GM21576 (cell line): ENCODE data around the gene EVPLL.
"Not testable (repeated sequence)": the region's sequence is repeated elsewhere in the genome, so short reads cannot be mapped to it uniquely, and the experiment has no call there.

ENCODE experiments used
- ATAC-seq: cut with Tn5 transposase; IDR thresholded peaks from one replicate; pipeline ENCODE4 v1.9.1; 2021; ENCODE audit warnings: mild to moderate bottlenecking, moderate library complexity; ENCODE audit not compliant: unreplicated experiment

Gene EVPLL

DNA sequence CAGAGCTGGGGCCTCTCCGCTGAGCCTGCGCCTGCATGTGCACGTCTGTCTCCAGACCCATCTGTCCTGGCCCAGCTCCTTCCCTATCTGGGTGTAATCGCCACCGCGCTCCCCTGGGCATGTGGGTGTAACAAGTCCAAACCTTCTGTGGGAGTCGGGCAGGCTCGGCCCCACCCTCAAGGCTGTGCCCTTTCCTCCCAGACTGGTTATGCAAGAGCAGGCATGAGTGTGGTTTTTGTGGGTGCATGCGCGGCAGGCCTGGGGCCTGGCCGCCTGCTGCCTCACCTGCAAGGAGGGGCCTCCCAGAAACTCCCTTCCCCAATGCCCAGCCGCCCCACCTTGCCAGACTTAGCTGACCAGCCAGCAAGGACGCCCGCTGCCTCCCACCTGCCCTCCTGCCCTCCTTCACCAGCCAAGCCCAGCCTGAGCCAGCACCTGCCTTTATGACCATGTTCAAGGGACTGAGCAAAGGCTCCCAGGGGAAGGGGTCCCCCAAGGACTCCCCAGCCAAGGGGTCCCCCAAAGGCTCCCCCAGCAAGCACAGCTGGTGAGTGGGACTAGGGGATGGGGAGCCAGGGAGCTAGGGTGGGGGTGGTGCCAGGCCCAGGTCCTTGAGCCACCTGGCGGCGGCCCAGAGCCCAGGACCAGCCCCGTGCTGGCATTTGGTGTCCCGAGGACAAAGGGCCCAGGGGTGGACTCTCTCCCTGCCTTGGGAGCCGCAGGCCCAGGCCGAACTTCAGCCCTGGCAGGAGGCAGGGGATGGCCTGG is at the start of gene EVPLL:
EVPLL (plus strand) TSS at position 342 of the 768 bp plus-strand sequence. CDS start 3,160 bp downstream, outside the sequence.
- no peak for ATAC-seq

DNA sequence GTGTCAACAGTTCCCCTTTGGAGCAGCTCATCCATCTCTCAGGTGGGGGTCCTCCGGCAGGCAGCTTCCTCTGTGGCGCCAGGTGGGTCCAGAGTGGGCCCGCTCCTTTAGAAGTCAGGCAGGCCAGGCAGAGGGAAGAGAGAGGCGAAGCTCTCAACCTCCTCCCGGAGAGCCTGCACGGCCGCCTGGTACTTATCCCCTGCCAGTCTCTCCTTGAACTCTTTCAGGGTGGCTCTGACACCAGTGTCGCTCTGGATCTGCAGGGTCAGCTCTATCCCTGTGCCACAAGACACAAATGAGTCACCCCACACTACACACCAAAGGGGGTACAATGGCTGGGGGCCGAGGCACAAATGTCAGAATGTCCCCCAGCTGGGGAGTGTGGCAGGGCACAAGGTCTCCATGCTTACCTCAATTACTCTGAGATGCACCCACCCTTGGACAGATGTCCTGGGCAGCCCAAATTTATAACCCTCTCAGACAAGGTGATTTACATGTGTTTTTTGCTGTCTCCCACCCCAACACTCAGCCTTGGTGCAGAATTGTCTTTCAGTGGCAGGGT is 48.9 kb upstream of the EVPLL start:
- ATAC-seq: no peak

GRCh38 chr17:18331879-18332278 is 45.7 kb upstream of the EVPLL start:
- no peak for ATAC-seq

DNA sequence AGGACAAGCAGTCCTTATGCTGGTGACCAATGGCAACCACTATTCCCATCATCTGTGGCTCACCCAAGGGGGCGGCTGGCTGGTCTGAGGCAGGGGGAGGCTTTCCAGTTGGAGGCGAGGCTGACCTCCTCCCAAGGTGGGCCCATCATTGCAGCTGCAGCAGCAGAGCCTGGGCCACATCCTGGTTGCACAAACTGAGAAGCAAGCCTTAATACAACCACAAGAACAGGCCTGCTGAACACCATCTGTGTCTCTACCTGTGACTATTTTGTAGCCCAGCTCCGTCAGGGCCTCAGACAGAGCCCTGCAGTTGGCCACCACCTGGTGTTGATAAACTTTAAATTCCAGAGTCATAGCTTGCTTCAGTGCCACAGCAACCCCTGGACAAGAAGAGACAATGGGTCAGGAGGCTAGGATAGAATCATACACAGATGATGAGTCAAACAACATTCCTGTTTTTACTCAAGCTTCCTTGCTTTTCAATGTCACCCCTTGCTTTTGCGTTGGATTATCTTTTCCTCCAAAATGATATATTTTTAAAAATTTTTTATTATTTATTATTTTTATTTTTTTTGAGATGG is 44.6 kb upstream of the EVPLL start:
- ATAC-seq: no peak

DNA sequence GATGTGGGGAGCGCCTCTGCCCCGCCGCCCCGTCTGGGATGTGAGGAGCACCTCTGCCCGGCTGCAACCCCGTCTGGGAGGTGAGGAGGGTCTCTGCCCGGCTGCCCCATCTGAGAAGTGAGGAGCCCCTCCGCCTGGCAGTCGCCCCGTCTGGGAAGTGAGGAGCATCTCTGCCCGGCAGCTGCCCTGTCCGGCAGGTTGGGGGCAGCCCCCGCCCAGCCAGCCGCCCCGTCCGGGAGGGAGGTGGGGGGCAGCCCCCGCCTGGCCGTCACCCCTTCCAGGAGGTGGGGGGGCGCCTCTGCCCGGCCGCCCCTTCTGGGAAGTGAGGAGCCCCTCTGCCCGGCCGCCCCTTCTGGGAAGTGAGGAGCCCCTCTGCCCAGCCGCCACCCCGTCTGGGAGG is 39.4 kb upstream of the EVPLL start:
- ATAC-seq: not testable (repeated sequence)

DNA sequence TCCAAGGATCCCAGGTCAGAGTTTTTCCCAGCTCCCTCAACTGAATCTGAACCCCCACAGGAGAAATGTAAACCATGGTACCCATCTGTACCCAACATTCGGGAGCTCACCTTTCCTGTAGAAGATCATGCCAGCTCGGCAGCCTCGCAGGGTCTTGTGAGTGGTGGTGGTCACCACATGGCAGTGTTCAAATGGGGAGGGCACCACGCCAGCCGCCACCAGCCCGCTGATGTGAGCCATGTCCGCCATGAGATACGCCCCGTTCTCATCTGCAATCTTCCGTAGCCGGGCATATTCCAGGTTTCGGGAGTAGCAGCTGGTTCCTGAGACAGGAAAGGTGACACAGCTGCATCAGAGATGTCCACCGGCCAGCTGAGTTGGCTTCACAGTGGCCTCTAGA is 37.6 kb upstream of the EVPLL start:
- ATAC-seq: no peak

DNA sequence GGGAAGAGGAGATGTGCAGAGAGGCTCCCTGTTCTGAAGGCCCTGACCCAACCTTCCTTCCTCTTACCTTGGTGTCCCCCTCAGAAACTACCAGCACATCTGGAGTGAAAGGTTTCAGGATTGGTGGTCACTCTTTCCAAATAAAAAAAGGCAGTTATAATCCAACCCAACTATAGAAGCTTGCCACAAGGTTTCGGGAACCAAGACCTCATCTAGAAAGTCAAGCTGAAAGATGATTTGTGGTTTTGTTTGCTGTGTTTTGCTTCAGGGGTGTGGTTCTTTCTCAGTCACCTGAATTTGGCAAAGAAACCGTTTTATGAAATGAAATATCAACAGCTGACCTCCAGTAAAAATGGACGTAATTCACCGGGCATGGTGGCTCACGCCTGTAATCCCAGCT is 33.6 kb upstream of the EVPLL start:
- ATAC-seq: no peak

DNA sequence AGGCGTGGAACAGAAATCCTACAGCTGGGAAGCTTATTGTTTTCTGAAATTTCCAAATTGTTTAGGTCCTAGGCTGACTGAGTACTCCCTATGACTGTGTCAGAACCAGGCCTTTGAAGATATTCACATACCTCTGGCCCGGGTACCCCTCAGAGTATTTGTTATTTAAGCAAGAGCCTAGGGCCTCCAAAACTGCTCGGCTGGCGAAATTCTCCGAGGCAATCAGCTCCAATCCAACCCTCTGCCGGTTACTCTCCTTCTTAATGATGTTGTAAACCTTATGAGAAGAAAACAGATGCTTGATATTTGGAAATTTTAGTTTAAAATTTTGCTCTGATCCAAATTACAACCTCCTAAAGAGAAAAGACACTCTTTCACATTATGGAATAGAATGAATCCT is 24.0 kb upstream of the EVPLL start:
- no peak for ATAC-seq

DNA sequence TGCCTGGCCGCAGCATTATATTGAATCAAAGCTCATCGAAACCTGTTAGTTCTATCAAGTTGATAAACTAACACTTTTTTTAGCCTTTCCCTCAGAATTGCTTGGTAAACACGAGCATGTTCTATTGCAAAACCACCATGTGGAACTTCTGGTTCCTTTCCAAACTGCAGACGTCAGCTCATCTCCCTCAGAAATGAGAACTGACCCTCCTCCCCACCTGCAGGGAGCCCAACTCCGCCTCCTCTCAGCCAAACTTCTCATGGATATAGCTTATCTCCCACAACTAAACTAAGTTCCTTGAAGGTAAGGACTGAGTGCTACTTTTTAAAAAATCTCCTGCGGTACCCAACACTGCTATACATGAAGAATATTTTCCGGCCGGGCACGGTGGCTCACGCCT is 21.0 kb upstream of the EVPLL start:
- ATAC-seq: no peak

GRCh38 chr17:18360518-18360917 is 17.1 kb upstream of the EVPLL start:
- no peak for ATAC-seq

- ATAC-seq: no peak
These were observed 15.5 kb upstream of the EVPLL start for GRCh38 chr17:18361837-18362697.

- ATAC-seq: no peak
These were observed 14.9 kb upstream of the EVPLL start for GRCh38 chr17:18362698-18363100.

DNA sequence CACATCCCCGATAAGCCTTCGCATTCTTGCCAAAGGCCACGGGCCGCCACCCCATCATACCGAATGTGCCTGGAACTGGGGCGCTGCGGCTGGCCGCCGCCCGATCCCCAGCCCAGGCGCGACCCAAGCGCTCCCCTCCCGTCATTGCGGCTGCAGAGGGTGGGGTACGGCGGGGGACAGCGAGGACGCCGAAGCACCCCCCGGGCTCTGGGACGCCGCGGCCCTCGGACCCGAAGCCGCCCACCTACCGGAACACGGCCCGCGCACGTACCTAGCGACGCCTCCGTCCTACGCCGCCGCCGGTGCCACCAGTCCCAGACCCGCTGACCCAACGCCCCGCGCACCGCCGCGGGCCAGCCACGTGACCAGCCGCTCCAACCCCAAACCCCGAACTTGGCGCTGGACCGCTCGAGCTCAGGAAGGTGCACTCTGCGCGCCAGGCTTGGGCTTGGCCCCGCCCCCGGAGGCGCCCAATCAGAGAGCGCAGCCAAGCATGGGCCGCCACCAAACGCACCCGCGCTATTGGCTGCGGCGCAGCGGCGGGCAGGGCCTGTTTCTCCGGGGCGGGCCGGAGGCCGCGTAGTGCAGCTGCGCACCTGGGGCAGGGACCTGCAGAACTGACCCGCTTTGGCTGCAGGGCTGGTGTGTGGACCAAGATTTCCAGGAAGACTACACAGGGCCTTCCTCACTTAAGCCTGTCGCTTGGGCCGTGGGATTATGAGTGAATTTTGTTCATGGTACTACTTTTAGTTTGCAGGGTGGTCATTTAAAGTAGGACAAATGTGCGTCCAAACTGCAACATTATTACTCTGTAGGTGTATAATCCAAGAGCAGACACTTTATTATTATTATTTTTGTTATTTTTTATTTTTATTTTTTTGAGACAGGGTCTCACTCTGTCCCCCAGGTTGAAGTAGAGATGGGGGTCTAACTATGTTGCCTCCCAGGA is 14.2 kb upstream of the EVPLL start, which contains the start of gene SHMT1:
SHMT1 (minus strand) TSS at position 450 of the 949 bp plus-strand sequence. CDS start 7,569 bp downstream, outside the sequence.
- peak; percentile 92 for ATAC-seq

- ATAC-seq: no peak
These were observed 13.4 kb upstream of the EVPLL start for GRCh38 chr17:18364166-18364565.

DNA sequence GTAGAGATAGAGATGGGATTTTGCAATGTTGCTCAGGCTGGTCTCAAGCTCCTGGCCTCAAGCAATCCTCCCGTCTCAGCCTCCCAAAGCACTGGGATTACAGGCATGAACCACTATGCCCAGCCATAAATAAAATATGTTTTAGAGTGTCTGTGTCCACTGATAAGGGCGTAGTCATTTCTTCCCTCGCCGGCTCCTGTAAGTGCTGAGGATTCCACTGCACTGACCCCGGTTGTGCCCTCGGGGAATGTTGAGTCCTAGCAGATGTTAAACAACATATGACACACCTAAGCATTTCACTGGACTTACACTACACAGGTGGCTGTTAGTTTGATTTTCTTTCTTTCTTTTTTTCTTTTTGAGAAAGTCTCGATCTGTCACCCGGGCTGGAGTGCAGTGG is 8.6 kb upstream of the EVPLL start:
- ATAC-seq: no peak

- ATAC-seq: no peak
These were observed 6.8 kb upstream of the EVPLL start for GRCh38 chr17:18370761-18371160.

DNA sequence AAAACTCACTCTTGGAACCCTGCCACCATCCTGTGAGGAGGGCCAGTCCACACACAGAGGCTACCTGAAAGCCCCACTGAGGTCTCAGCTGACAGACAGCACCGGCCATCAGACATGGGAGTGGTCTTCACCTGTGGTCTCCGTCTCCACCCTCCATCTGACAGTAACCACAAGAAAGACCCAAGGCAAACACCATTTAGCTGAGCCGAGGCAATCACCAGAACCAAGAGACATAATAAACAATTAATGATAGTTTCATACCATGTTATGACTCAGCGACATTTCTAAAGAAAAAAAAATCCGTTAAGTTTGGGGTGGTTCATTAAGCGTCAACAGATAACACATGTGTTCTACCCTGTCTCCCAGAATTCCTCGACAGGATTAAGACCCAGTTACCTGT is 6.1 kb upstream of the EVPLL start:
- ATAC-seq: no peak

GRCh38 chr17:18373181-18373580 is 4.4 kb upstream of the EVPLL start:
- not testable (repeated sequence) for ATAC-seq

DNA sequence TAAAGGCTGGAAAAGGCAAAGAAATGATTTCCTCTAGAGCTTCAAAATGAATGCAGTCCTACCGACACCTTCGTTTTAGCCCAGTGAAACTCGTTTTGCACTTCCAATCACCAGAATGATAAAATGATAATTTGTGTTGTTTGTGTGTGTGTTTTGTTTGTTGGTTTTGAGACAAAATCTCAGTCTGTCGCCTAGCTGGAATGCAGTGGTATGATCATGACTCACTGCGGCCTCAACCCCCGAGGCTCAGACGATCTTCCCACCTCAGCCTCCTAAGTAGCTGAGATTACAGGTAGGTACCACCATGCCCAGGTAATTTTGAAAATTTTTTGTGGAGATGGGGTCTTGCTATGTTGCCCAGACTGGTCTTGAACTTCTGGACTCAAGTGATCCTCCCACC is 3.4 kb upstream of the EVPLL start:
- no peak for ATAC-seq

GRCh38 chr17:18378205-18378505 is 577 bp downstream of the EVPLL start:
- ATAC-seq: no peak
